ENCODE results near the gene LRRTM4.

The LRRTM4 gene

GRCh38 chr2:76938153-76938552 lies 584.0 kb downstream of the LRRTM4 start:
- no peak overlapping the region for H3K4me3 ChIP-seq
- H3K27ac ChIP-seq: no peak overlapping the region
- H3K27me3 ChIP-seq: no peaks in the 10 kb centered on the region
- TF ChIP-seq Cebpa-rat (IDR thresholded peaks at IDR 0.05): no peak
- H3K4me2 ChIP-seq: no peak overlapping the region
- H3K4me1 ChIP-seq: no peaks in the 10 kb centered on the region
- no peaks in the 10 kb centered on the region for H4K20me1 ChIP-seq
- H3K9me3 ChIP-seq (replicated peaks in 1 of 11): no peaks in the 10 kb centered on the region
- H3K36me3 ChIP-seq: no peaks in the 10 kb centered on the region
- H3K9ac ChIP-seq: no peak overlapping the region

GRCh38 chr2:76932550-76932949 lies 589.6 kb downstream of the LRRTM4 start:
- Histone ChIP-seq H3K27ac (no peak overlapping the region), H3K4me1 (no peaks in the 10 kb centered on the region), H3K9ac (no peak overlapping the region), H3K4me2 (no peak overlapping the region), H3K27me3 (no peaks in the 10 kb centered on the region), H3K36me3 (no peaks in the 10 kb centered on the region), H3K4me3 (no peak overlapping the region), H3K9me3 (replicated peaks in 1 of 11) (no peaks in the 10 kb centered on the region), H4K20me1 (no peaks in the 10 kb centered on the region)
- no peak for TF ChIP-seq Cebpa-rat (IDR thresholded peaks at IDR 0.05)

- Histone ChIP-seq H3K9me3 (replicated peaks in 1 of 11) (no peaks in the 10 kb centered on the region), H3K27ac (no peak overlapping the region), H3K4me2 (no peak overlapping the region), H4K20me1 (no peaks in the 10 kb centered on the region), H3K4me3 (no peak overlapping the region), H3K27me3 (no peaks in the 10 kb centered on the region), H3K36me3 (no peaks in the 10 kb centered on the region), H3K4me1 (no peaks in the 10 kb centered on the region), H3K9ac (no peak overlapping the region)
- no peak for TF ChIP-seq Cebpa-rat (IDR thresholded peaks at IDR 0.05)
These were observed 592.0 kb downstream of the LRRTM4 start for GRCh38 chr2:76930056-76930744.

GRCh38 chr2:76928026-76928425 lies 594.1 kb downstream of the LRRTM4 start:
- H3K36me3 ChIP-seq: no peaks in the 10 kb centered on the region
- no peaks in the 10 kb centered on the region for H4K20me1 ChIP-seq
- H3K27ac ChIP-seq: no peak overlapping the region
- H3K4me3 ChIP-seq: no peak overlapping the region
- H3K4me1 ChIP-seq: peaks cover 0 to 8% (median 2%) of the 10 kb centered on the region in 10 experiments; a peak in 7 of 20 replicates
- H3K27me3 ChIP-seq: no peaks in the 10 kb centered on the region
- H3K4me2 ChIP-seq: no peak overlapping the region
- no peaks in the 10 kb centered on the region for H3K9me3 ChIP-seq (replicated peaks in 1 of 11)
- no peak for TF ChIP-seq Cebpa-rat (IDR thresholded peaks at IDR 0.05)
- H3K9ac ChIP-seq: no peak overlapping the region

- H3K4me3 ChIP-seq: no peak overlapping the region
- no peak overlapping the region for H3K9ac ChIP-seq
- no peak for TF ChIP-seq Cebpa-rat (IDR thresholded peaks at IDR 0.05)
- no peaks in the 10 kb centered on the region for H4K20me1 ChIP-seq
- H3K27ac ChIP-seq: no peak overlapping the region
- H3K4me1 ChIP-seq: peaks cover 0 to 13% (median 2%) of the 10 kb centered on the region in 10 experiments; a peak in 7 of 20 replicates
- H3K9me3 ChIP-seq (replicated peaks in 1 of 11): peaks cover 0 to 8% (median 0%) of the 10 kb centered on the region in 11 experiments; a peak in 2 of 22 replicates
- H3K36me3 ChIP-seq: no peaks in the 10 kb centered on the region
- H3K27me3 ChIP-seq: no peaks in the 10 kb centered on the region
- no peak overlapping the region for H3K4me2 ChIP-seq
These were observed 601.2 kb downstream of the LRRTM4 start for GRCh38 chr2:76921006-76921405.

- TF ChIP-seq Cebpa-rat (IDR thresholded peaks at IDR 0.05): peak in 5 of 11 experiments; percentile 16 to 77 (median 45); a peak in 7 of 22 replicates
- no peak overlapping the region for H3K4me3 ChIP-seq
- no peaks in the 10 kb centered on the region for H3K36me3 ChIP-seq
These were observed 626.7 kb downstream of the LRRTM4 start for GRCh38 chr2:76895469-76895868.

GRCh38 chr2:76870581-76870980 lies 651.6 kb downstream of the LRRTM4 start:
- Histone ChIP-seq H3K36me3 (no peaks in the 10 kb centered on the region), H4K20me1 (no peaks in the 10 kb centered on the region), H3K9me3 (replicated peaks in 1 of 11) (no peaks in the 10 kb centered on the region), H3K27ac (no peak overlapping the region), H3K4me1 (peaks cover 7 to 30% (median 16%) of the 10 kb centered on the region in 10 experiments), H3K9ac (no peak overlapping the region), H3K27me3 (peaks cover 0 to 8% (median 0%) of the 10 kb centered on the region in 11 experiments; a peak in 1 of 22 replicates), H3K4me3 (no peak overlapping the region), H3K4me2 (no peak overlapping the region)
- no peak for TF ChIP-seq Cebpa-rat (IDR thresholded peaks at IDR 0.05)

More at GRCh38 chr2:76895469-76895868, 626.7 kb downstream of the LRRTM4 start:
- Histone ChIP-seq H3K27me3 (no peaks in the 10 kb centered on the region), H3K4me1 (no peaks in the 10 kb centered on the region), H3K4me2 (no peak overlapping the region), H4K20me1 (no peaks in the 10 kb centered on the region), H3K9ac (no peak overlapping the region), H3K9me3 (replicated peaks in 1 of 11) (no peaks in the 10 kb centered on the region), H3K27ac (no peak overlapping the region)

- no peak for TF ChIP-seq Cebpa-rat (IDR thresholded peaks at IDR 0.05)
- Histone ChIP-seq H3K4me2 (no peak overlapping the region), H4K20me1 (no peaks in the 10 kb centered on the region), H3K9me3 (replicated peaks in 1 of 11) (no peaks in the 10 kb centered on the region), H3K4me1 (peaks cover 7 to 25% (median 16%) of the 10 kb centered on the region in 10 experiments), H3K27ac (no peak overlapping the region), H3K4me3 (no peak overlapping the region), H3K9ac (no peak overlapping the region), H3K27me3 (peaks cover 0 to 8% (median 0%) of the 10 kb centered on the region in 11 experiments; a peak in 1 of 22 replicates), H3K36me3 (no peaks in the 10 kb centered on the region)
These were observed 652.2 kb downstream of the LRRTM4 start for GRCh38 chr2:76870011-76870410.

GRCh38 chr2:76867854-76868253 lies 654.3 kb downstream of the LRRTM4 start:
- H3K4me3 ChIP-seq: no peak overlapping the region
- peaks cover 0 to 27% (median 0%) of the 10 kb centered on the region in 11 experiments; a peak in 7 of 22 replicates for H3K27me3 ChIP-seq
- no peak for TF ChIP-seq Cebpa-rat (IDR thresholded peaks at IDR 0.05)
- H3K9ac ChIP-seq: no peak overlapping the region
- H4K20me1 ChIP-seq: no peaks in the 10 kb centered on the region
- no peak overlapping the region for H3K27ac ChIP-seq
- no peaks in the 10 kb centered on the region for H3K9me3 ChIP-seq (replicated peaks in 1 of 11)
- H3K4me1 ChIP-seq: peaks cover 7 to 22% (median 16%) of the 10 kb centered on the region in 10 experiments
- H3K4me2 ChIP-seq: peak overlapping the region; percentile 26 to 76 (median 58); a peak in 20 of 22 replicates
- H3K36me3 ChIP-seq: no peaks in the 10 kb centered on the region

GRCh38 chr2:76866464-76866863 lies 655.7 kb downstream of the LRRTM4 start:
- no peaks in the 10 kb centered on the region for H3K36me3 ChIP-seq
- no peak overlapping the region for H3K4me3 ChIP-seq
- peaks cover 17 to 30% (median 27%) of the 10 kb centered on the region in 10 experiments for H3K4me1 ChIP-seq
- H3K27ac ChIP-seq: no peak overlapping the region
- H4K20me1 ChIP-seq: no peaks in the 10 kb centered on the region
- H3K9me3 ChIP-seq (replicated peaks in 1 of 11): no peaks in the 10 kb centered on the region
- H3K9ac ChIP-seq: no peak overlapping the region
- H3K27me3 ChIP-seq: peaks cover 0 to 39% (median 0%) of the 10 kb centered on the region in 11 experiments; a peak in 7 of 22 replicates
- TF ChIP-seq Cebpa-rat (IDR thresholded peaks at IDR 0.05): no peak
- H3K4me2 ChIP-seq: no peak overlapping the region
